Osteocyte (in vitro differentiated cells): Measurements from ENCODE around the gene SLC2A9. TPM values are rescaled to one million over a fixed set of nuclear protein-coding genes. Genes with fewer than 3 reads are reported as not detected.

Experiments
- DNase-seq: peaks from one replicate; pipeline ENCODE4 v3.0.0; 2021; ENCODE audit warnings: mixed read lengths; ENCODE audit not compliant: unreplicated experiment; ENCODE audit errors: extremely low spot score
- H3K27ac Mint-ChIP-seq: one replicate; pipeline ENCODE4 v1.8.0; 2021; ENCODE audit warnings: mild to moderate bottlenecking, mixed read lengths; ENCODE audit not compliant: unreplicated experiment
- H3K27me3 Mint-ChIP-seq: one replicate; pipeline ENCODE4 v1.8.0; 2021; ENCODE audit warnings: mixed read lengths; ENCODE audit not compliant: unreplicated experiment
- H3K36me3 Mint-ChIP-seq: one replicate; pipeline ENCODE4 v1.8.0; 2021; ENCODE audit warnings: mixed read lengths; ENCODE audit not compliant: unreplicated experiment
- H3K4me1 Mint-ChIP-seq: one replicate; pipeline ENCODE4 v1.8.0; 2021; ENCODE audit warnings: mixed read lengths; ENCODE audit not compliant: unreplicated experiment
- H3K4me3 Mint-ChIP-seq: one replicate; pipeline ENCODE4 v1.8.0; 2021; ENCODE audit warnings: mild to moderate bottlenecking, moderate library complexity, mixed read lengths; ENCODE audit not compliant: unreplicated experiment
- H3K9me3 Mint-ChIP-seq: one replicate; pipeline ENCODE4 v1.8.0; 2021; ENCODE audit warnings: mixed read lengths; ENCODE audit not compliant: unreplicated experiment
- CTCF ChIP-seq: fragments of 200-600 bp; sonication (generic); IDR thresholded peaks from 2 replicates; pipeline ENCODE4 v1.5.0; 2021; ENCODE audit warnings: antibody characterized with exemption, mild to moderate bottlenecking, moderate library complexity
- total RNA-seq: library from RNA; stranded (reverse); gene quantifications from 2 replicates; pipeline ENCODE4 v1.2.1, GENCODE V29; 2021

SLC2A9 gene
- total RNA-seq, 1 donor from 2014 or later: 0.43 TPM

- Mint-ChIP-seq H3K4me1 (no peaks in the 10 kb centered on the region), H3K27me3 (no peaks in the 10 kb centered on the region), H3K36me3 (no peaks in the 10 kb centered on the region), H3K27ac (no peak overlapping the region), H3K4me3 (no peak overlapping the region), H3K9me3 (no peaks in the 10 kb centered on the region)
- DNase-seq: peak; percentile 65
- TF ChIP-seq CTCF: no peak
Measured at GRCh38 chr4:9947168-9948062, 73.9 kb downstream of the SLC2A9 start.

- no peak for DNase-seq
- H3K9me3 Mint-ChIP-seq: no peaks in the 10 kb centered on the region
- H3K4me3 Mint-ChIP-seq: no peak overlapping the region
- no peaks in the 10 kb centered on the region for H3K27me3 Mint-ChIP-seq
- no peaks in the 10 kb centered on the region for H3K4me1 Mint-ChIP-seq
- no peak overlapping the region for H3K27ac Mint-ChIP-seq
- no peaks in the 10 kb centered on the region for H3K36me3 Mint-ChIP-seq
- no peak for TF ChIP-seq CTCF
Measured at GRCh38 chr4:9946170-9946569, 75.1 kb downstream of the SLC2A9 start.

GRCh38 chr4:9944431-9945425, 76.6 kb downstream of the SLC2A9 start:
- Mint-ChIP-seq H3K4me1 (no peaks in the 10 kb centered on the region), H3K27me3 (no peaks in the 10 kb centered on the region), H3K36me3 (no peaks in the 10 kb centered on the region), H3K9me3 (no peaks in the 10 kb centered on the region), H3K27ac (no peak overlapping the region), H3K4me3 (no peak overlapping the region)
- no peak for TF ChIP-seq CTCF
- DNase-seq: peak; percentile 56

GRCh38 chr4:9943761-9944160, 77.5 kb downstream of the SLC2A9 start:
- Mint-ChIP-seq H3K4me3 (no peak overlapping the region), H3K27ac (no peak overlapping the region), H3K9me3 (no peaks in the 10 kb centered on the region), H3K36me3 (no peaks in the 10 kb centered on the region), H3K4me1 (no peaks in the 10 kb centered on the region), H3K27me3 (no peaks in the 10 kb centered on the region)
- TF ChIP-seq CTCF: no peak
- peak; percentile 67 for DNase-seq
